RWPE1 (cell line): ENCODE data around the gene ANTKMT.

Experiments used
- CTCF ChIA-PET: fragments of 350-600 bp; sonication (Branson Sonifier 250); formaldehyde crosslinking; extraction: SDS; loops from one replicate; lab custom pipeline; 2021; lab: Yijun Ruan, JAX
- POLR2A ChIA-PET: fragments of 400-600 bp; formaldehyde crosslinking; extraction: SDS; loops from one replicate; lab custom pipeline; 2020; ENCODE audit warnings: antibody characterized with exemption; ENCODE audit not compliant: low non-redundant PET; lab: Yijun Ruan, JAX
- DNase-seq: peaks from one replicate; pipeline ENCODE4 v3.0.0; 2012; ENCODE audit warnings: low spot score
- H3K27ac ChIP-seq: fragments of 450-650 bp; 2 replicates; pipeline ENCODE4 v1.5.1; 2017
- CTCF ChIP-seq: fragments of 450-650 bp; conservative IDR thresholded peaks from 2 replicates; pipeline ENCODE4 v1.5.1; 2017; ENCODE audit warnings: low read depth, mild to moderate bottlenecking

Gene ANTKMT

DNA sequence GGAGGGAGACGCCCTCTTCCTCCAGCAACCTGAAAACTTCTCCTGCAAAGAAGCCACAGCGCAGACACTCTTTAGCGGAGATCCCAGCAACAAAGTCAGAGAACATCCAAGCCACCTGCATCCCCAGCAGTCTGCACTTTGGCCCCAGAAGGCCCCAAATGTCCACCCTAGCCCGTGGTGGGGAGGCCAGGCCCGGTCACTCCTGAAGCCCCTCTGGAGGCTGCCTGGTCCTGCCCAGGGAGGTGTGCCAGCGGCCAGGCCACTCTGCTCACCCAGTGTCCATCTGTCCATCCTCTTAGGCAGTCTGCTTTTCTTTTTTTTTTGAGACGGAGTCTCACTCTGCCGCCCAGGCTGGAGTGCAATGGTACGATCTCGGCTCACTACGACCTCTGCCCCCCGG lies 11.4 kb downstream of the ANTKMT start:
- CTCF ChIA-PET, result interaction anchor here (1.3 kb wide), 1 partner anchor 20 kb away, joined by 6 read pairs; no protein-coding TSS in a partner anchor
- POLR2A ChIA-PET, result no interaction called here
- DNase-seq, result no peak
- no peak for TF ChIP-seq CTCF
- peak overlapping the region; percentile 95 for H3K27ac ChIP-seq

GRCh38 chr16:732936-733335 lies 12.0 kb downstream of the ANTKMT start:
- ChIA-PET CTCF (interaction anchor here (0.6 to 0.9 kb wide), 2 partner anchors 8 to 22 kb away, joined by 3 read pairs; partner anchors contain the start of gene CIAO3), POLR2A (no interaction called here)
- no peak for DNase-seq
- no peak for TF ChIP-seq CTCF
- H3K27ac ChIP-seq, result peak overlapping the region; percentile 95

- no peak for DNase-seq
- TF ChIP-seq CTCF, result no peak
- peak overlapping the region; percentile 95; the same call in 1 of the 2 replicates for H3K27ac ChIP-seq
- ChIA-PET CTCF (interaction anchor here (0.6 to 0.9 kb wide), 3 partner anchors 8 to 66 kb away, joined by 3 to 4 read pairs (median 3); partner anchors contain the start of gene CIAO3), POLR2A (interaction anchor here (0.6 kb wide), 1 partner anchor 50 kb away, joined by 4 read pairs; no protein-coding TSS in a partner anchor)
Measured at GRCh38 chr16:733382-734207, 12.6 kb downstream of the ANTKMT start.

DNA sequence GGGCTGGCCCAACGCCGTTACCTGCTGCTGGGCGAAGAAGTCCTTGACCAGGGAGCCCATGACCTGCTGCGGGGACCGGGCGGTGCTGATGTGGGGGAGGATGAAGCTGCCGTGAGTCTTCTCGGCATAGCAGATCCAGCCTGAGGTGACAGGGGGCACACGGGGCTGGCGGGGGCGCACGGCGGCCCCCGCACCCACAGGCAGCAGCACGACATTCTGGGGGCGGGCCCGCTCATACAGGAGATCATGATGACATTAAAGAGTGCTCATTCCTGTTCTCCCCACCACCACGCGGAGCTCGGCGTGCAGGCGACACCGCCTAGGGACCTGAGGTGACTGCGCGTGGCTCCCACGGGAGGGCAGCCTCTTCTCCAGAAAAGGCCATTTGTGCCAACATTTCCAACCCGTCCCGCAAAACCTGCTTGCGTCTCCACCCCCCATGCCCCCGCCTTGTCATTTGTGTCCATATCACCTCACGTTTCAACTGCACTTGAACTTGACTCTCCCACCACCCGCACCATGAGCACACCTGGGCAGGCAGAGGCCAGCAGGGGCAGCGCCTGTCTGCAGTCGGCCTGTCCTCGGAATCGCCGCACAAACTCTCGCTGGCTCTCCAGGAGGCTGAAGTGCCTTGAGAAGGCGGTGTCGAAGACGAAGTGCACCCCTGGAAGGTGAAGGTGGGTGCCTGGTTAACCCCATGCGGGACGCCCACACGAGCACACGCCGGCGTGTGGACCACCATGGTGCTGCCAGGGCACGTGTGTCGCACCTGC lies 13.4 kb downstream of the ANTKMT start:
- no peak overlapping the region for H3K27ac ChIP-seq
- ChIA-PET POLR2A (interaction anchor here (0.6 kb wide), 1 partner anchor 49 kb away, joined by 4 read pairs; no protein-coding TSS in a partner anchor), CTCF (interaction anchor here (0.6 kb wide), 1 partner anchor 67 kb away, joined by 4 read pairs; no protein-coding TSS in a partner anchor)
- TF ChIP-seq CTCF, result no peak
- DNase-seq, result no peak

- no peak for TF ChIP-seq CTCF
- no peak for DNase-seq
- POLR2A ChIA-PET, result interaction anchor here (0.5 kb wide), 1 partner anchor 48 kb away, joined by 4 read pairs; no protein-coding TSS in a partner anchor
- CTCF ChIA-PET, result no interaction called here
- H3K27ac ChIP-seq, result peak overlapping the region; percentile 81
Measured at GRCh38 chr16:734981-735881, 14.3 kb downstream of the ANTKMT start.
